ENCODE measurements around the gene MRPL53.

DNA sequence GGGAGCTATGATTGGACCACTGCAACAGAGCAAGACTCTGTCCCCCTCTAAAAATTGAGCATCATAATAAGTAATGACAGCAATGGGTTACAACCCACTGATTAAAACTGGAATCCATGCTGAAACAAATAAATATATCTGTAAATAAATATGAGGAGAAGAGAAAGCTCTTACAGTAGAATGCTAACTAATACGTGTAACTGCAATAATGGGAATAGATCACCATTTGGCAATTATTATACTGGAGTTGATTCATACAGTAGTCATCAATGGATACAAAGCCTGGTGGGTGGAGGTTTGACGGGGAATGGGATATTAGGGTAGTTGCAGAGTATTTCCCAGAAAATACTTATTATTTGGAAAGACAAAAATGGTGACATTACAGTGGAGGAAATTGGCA, 23.7 kb downstream of the MRPL53 start:
- TF ChIP-seq CTCF (IDR thresholded peaks at IDR 0.05) (no peak), POLR2A (IDR thresholded peaks at IDR 0.05) (no peak)

Data from body of pancreas (tissue), 4 donors.